PC-3 (cell line): ENCODE measurements around the gene RDH12.

Experiments
- CTCF ChIP-seq: fragments of 300-600 bp; sonication (generic); conservative IDR thresholded peaks from 2 replicates; pipeline ENCODE4 v1.5.1; 2017; ENCODE audit warnings: antibody characterized with exemption, low read depth, mild to moderate bottlenecking, low read length
- EZH2 ChIP-seq: fragments of 300-600 bp; sonication (generic); IDR thresholded peaks from one replicate; pipeline ENCODE4 v1.6.1; 2017; ENCODE audit warnings: antibody characterized with exemption, mild to moderate bottlenecking, low read length; ENCODE audit not compliant: unreplicated experiment
- EZH2phosphoT487 ChIP-seq: fragments of 300-600 bp; sonication (generic); IDR thresholded peaks from 2 replicates; pipeline ENCODE4 v1.6.1; 2018; ENCODE audit warnings: mild to moderate bottlenecking, antibody characterized with exemption, low read length, borderline replicate concordance

GRCh38 chr14:67683842-67684241 is 17.8 kb upstream of the RDH12 start:
- TF ChIP-seq EZH2 (no peak), CTCF (no peak), EZH2phosphoT487 (no peak)
